ENCODE data around the gene FZD4.

- TF ChIP-seq GATA3 (IDR thresholded peaks at IDR 0.05; ENCODE audit: low read depth, low read length): no peak
- TF ChIP-seq GATA2 (IDR thresholded peaks at IDR 0.05; ENCODE audit: low read depth, low read length): no peak
Observed at GRCh38 chr11:86938203-86938899, 16.8 kb downstream of the FZD4 start.
